ENCODE measurements around the gene RIIAD1.

- no peak for TF ChIP-seq EZH2phosphoT487 (IDR thresholded peaks at IDR 0.05; ENCODE audit: insufficient read depth, low read depth)
- no peak for TF ChIP-seq EZH2 (IDR thresholded peaks at IDR 0.05; ENCODE audit: insufficient read depth, poor library complexity, severe bottlenecking)
Measured at GRCh38 chr1:151733126-151733525, 11.8 kb downstream of the RIIAD1 start.
